ENCODE results near the gene DDX5.

GRCh38 chr17:64537488-64537887 lies 31.4 kb upstream of the DDX5 start:
- TF ChIP-seq REST (IDR thresholded peaks at IDR 0.05; ENCODE audit: insufficient read depth in 1 of 2, low read depth in 2 of 2, low read length in 2 of 2) (no peak), TAF1 (IDR thresholded peaks at IDR 0.05; ENCODE audit: borderline replicate concordance, insufficient read depth, low read length) (no peak), POLR2AphosphoS5 (IDR thresholded peaks at IDR 0.05; ENCODE audit: low read depth, low read length) (no peak), FOXP2 (optimal IDR thresholded peaks at IDR 0.05; ENCODE audit: borderline replicate concordance, extremely low read depth, extremely low read length, insufficient read depth) (no peak)

Data from PFSK-1 (cell line).